GM21825 (cell line): ENCODE data around the gene SEMA6B.

Experiments used
- ATAC-seq: cut with Tn5 transposase; IDR thresholded peaks from one replicate; pipeline ENCODE4 v1.9.1; 2021; ENCODE audit warnings: mild to moderate bottlenecking, moderate library complexity; ENCODE audit not compliant: unreplicated experiment

The SEMA6B gene

GRCh38 chr19:4513248-4513647 lies 46.2 kb downstream of the SEMA6B start:
- ATAC-seq, result no peak

- no peak for ATAC-seq
These were observed 47.4 kb downstream of the SEMA6B start for GRCh38 chr19:4512070-4512469.

GRCh38 chr19:4511300-4512054 lies 48.0 kb downstream of the SEMA6B start:
- ATAC-seq, result no peak

GRCh38 chr19:4510435-4511255 lies 48.8 kb downstream of the SEMA6B start:
- ATAC-seq, result no peak

GRCh38 chr19:4508698-4509097 lies 50.8 kb downstream of the SEMA6B start:
- no peak for ATAC-seq

GRCh38 chr19:4507804-4508203 lies 51.7 kb downstream of the SEMA6B start:
- ATAC-seq, result no peak

- ATAC-seq, result no peak
These were observed 52.4 kb downstream of the SEMA6B start for GRCh38 chr19:4507150-4507452.

GRCh38 chr19:4506449-4507149 lies 52.9 kb downstream of the SEMA6B start:
- no peak for ATAC-seq

- ATAC-seq, result no peak
These were observed 53.7 kb downstream of the SEMA6B start for GRCh38 chr19:4505570-4506448.

GRCh38 chr19:4504891-4505569 lies 54.5 kb downstream of the SEMA6B start:
- no peak for ATAC-seq

- ATAC-seq, result no peak
These were observed 55.2 kb downstream of the SEMA6B start for GRCh38 chr19:4504297-4504701.

GRCh38 chr19:4503825-4504170 lies 55.7 kb downstream of the SEMA6B start:
- no peak for ATAC-seq

GRCh38 chr19:4503132-4503824 lies 56.2 kb downstream of the SEMA6B start:
- no peak for ATAC-seq

GRCh38 chr19:4502282-4503131 lies 57.0 kb downstream of the SEMA6B start:
- no peak for ATAC-seq

- ATAC-seq, result no peak
These were observed 57.8 kb downstream of the SEMA6B start for GRCh38 chr19:4501691-4502090.

- no peak for ATAC-seq
These were observed 58.5 kb downstream of the SEMA6B start for GRCh38 chr19:4500841-4501591.

- ATAC-seq, result no peak
These were observed 59.6 kb downstream of the SEMA6B start for GRCh38 chr19:4499855-4500254.

GRCh38 chr19:4499318-4499717 lies 60.2 kb downstream of the SEMA6B start:
- ATAC-seq, result no peak
